ENCODE data around the gene CHCHD10.
"Not testable (repeated sequence)": the region's sequence is repeated elsewhere in the genome, so short reads cannot be mapped to it uniquely, and the experiment has no call there.

The CHCHD10 gene

GRCh38 chr22:23744485-23744884 is 23.3 kb downstream of the CHCHD10 start:
- no peak for DNase-seq

- no peak for DNase-seq
These were observed 23.8 kb downstream of the CHCHD10 start for GRCh38 chr22:23744001-23744400.

GRCh38 chr22:23743303-23743705 is 24.5 kb downstream of the CHCHD10 start:
- no peak for DNase-seq

- no peak for DNase-seq
These were observed 25.1 kb downstream of the CHCHD10 start for GRCh38 chr22:23742505-23743264.

- no peak for DNase-seq
These were observed 30.1 kb downstream of the CHCHD10 start for GRCh38 chr22:23737696-23738095.

- not testable (repeated sequence) for DNase-seq
These were observed 39.7 kb downstream of the CHCHD10 start for GRCh38 chr22:23728108-23728507.

- no peak for DNase-seq
These were observed 45.0 kb downstream of the CHCHD10 start for GRCh38 chr22:23722724-23723123.

- no peak for DNase-seq
These were observed 45.6 kb downstream of the CHCHD10 start for GRCh38 chr22:23722160-23722559.

- no peak for DNase-seq
These were observed 46.9 kb downstream of the CHCHD10 start for GRCh38 chr22:23720855-23721254.

GRCh38 chr22:23718371-23719165 is 49.2 kb downstream of the CHCHD10 start:
- DNase-seq, result no peak

- peak; percentile 89 to 90 for DNase-seq
These were observed 50.7 kb downstream of the CHCHD10 start for GRCh38 chr22:23716811-23717801.

Data from activated T-cell treated with anti-CD3 and anti-CD28 coated beads, Interleukin-2, amount 50 U/mL, for 48 hours (primary cell).